Right forelimb (tissue), 1 donor: ENCODE results near the gene HSD17B8.
A peak's percentile ranks its signal among the peaks of the same experiment; 100 is the strongest.

Source experiments
- DNase-seq: peaks from one replicate; pipeline ENCODE4 v3.0.0-alpha.2; 2018

Gene HSD17B8

GRCh38 chr6:33248932-33249731, 44.7 kb downstream of the HSD17B8 start:
- peak; percentile 94 for DNase-seq

- DNase-seq, result no peak
Measured at GRCh38 chr6:33249732-33250630, 45.5 kb downstream of the HSD17B8 start.

- no peak for DNase-seq
Measured at GRCh38 chr6:33250731-33251130, 46.3 kb downstream of the HSD17B8 start.

GRCh38 chr6:33251395-33252012, 47.0 kb downstream of the HSD17B8 start:
- DNase-seq, result no peak

- DNase-seq, result no peak
Measured at GRCh38 chr6:33252759-33253158, 48.3 kb downstream of the HSD17B8 start.

GRCh38 chr6:33254591-33254990, 50.1 kb downstream of the HSD17B8 start:
- DNase-seq, result no peak
